ENCODE measurements around the gene CR1L. TPM values are rescaled to one million over a fixed set of nuclear protein-coding genes. Genes with fewer than 3 reads are reported as not detected.
"Not testable (repeated sequence)": the region's sequence is repeated elsewhere in the genome, so short reads cannot be mapped to it uniquely, and the experiment has no call there.

Gene CR1L
- total RNA-seq, 3 donors from 2014 or later (not counting 1 experiment from before 2014, with no cell fraction given) = 0.98 TPM; not detected in 2

DNA sequence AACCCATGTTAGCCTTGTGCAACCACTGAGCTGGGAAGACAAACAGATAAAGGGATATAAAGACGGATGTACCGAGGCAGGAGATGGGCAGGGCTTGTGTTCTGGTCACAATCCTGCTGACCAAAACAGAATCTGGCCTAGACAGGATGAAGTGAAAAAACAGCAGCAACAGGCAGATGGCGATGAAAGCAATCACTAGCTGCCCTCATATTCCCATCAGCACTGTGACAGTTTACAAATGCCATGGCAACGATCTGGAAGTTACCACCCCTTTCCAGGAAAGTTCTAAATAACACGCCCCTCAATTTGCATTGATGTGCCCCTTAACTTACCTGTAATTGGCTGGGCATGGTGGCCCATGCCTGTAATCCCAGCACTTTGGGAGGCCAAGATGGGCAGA lies 66.4 kb downstream of the CR1L start:
- Mint-ChIP-seq H3K4me1 (no peaks in the 10 kb centered on the region), H3K9me3 (no peaks in the 10 kb centered on the region), H3K27me3 (ENCODE audit: low read depth in 2 of 2) (peaks cover 5% of the 10 kb centered on the region in 2 donors), H3K4me3 (no peak overlapping the region), H3K36me3 (no peaks in the 10 kb centered on the region), H3K27ac (no peak overlapping the region)
- no peak for ATAC-seq
- Histone ChIP-seq H3K36me3 (ENCODE audit: control insufficient read depth, insufficient read depth, low read length) (no peaks in the 10 kb centered on the region), H3K4me1 (ENCODE audit: control insufficient read depth, insufficient read depth, low read length) (no peaks in the 10 kb centered on the region), H3K9me3 (ENCODE audit: control insufficient read depth, insufficient read depth, low read length) (no peaks in the 10 kb centered on the region), H3K27ac (ENCODE audit: low read length) (no peak overlapping the region), H3K27me3 (ENCODE audit: control insufficient read depth, insufficient read depth, low read length) (no peaks in the 10 kb centered on the region), H3K4me3 (ENCODE audit: low read length) (no peak overlapping the region)
- WGBS (ENCODE audit: insufficient coverage) = 75% methylated on average over 5 of the region's 5 CpGs
- intact Hi-C loops (cut with micrococcal nuclease) = no loop called here
- peak in 1 of 2 donors; percentile 8 for DNase-seq
- TF ChIP-seq, protein P1, sequence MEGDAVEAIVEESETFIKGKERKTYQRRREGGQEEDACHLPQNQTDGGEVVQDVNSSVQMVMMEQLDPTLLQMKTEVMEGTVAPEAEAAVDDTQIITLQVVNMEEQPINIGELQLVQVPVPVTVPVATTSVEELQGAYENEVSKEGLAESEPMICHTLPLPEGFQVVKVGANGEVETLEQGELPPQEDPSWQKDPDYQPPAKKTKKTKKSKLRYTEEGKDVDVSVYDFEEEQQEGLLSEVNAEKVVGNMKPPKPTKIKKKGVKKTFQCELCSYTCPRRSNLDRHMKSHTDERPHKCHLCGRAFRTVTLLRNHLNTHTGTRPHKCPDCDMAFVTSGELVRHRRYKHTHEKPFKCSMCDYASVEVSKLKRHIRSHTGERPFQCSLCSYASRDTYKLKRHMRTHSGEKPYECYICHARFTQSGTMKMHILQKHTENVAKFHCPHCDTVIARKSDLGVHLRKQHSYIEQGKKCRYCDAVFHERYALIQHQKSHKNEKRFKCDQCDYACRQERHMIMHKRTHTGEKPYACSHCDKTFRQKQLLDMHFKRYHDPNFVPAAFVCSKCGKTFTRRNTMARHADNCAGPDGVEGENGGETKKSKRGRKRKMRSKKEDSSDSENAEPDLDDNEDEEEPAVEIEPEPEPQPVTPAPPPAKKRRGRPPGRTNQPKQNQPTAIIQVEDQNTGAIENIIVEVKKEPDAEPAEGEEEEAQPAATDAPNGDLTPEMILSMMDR (IDR thresholded peaks at IDR 0.05) = no peak

DNA sequence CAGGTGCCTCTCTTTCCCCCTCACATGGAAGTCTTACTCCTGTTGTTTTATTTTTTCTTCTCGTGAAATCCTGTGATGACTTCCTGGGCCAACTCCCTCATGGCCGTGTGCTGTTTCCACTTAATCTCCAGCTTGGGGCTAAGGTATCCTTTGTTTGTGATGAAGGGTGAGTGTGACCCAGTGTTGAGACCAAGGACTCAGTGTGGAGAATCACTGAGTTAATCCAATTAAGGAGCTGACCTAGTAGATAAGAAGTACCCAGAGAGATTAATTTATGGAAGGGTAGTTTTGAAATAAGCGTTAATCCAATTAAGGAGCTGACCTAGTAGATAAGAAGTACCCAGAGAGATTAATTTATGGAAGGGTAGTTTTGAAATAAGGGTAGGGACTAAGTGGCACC lies 67.8 kb downstream of the CR1L start:
- H3K4me1 ChIP-seq (ENCODE audit: control insufficient read depth, insufficient read depth, low read length); H3K4me3 ChIP-seq (ENCODE audit: low read length); H3K27me3 Mint-ChIP-seq (ENCODE audit: low read depth in 2 of 2); H3K36me3 ChIP-seq (ENCODE audit: control insufficient read depth, insufficient read depth, low read length); ATAC-seq; H3K9me3 Mint-ChIP-seq; H3K4me1 Mint-ChIP-seq; H3K36me3 Mint-ChIP-seq; H3K27ac Mint-ChIP-seq; DNase-seq; H3K27ac ChIP-seq (ENCODE audit: low read length); intact Hi-C loops (cut with micrococcal nuclease); H3K27me3 ChIP-seq (ENCODE audit: control insufficient read depth, insufficient read depth, low read length); H3K4me3 Mint-ChIP-seq; H3K9me3 ChIP-seq (ENCODE audit: control insufficient read depth, insufficient read depth, low read length): not testable (repeated sequence)
- 82% methylated on average over 3 of the region's 3 CpGs for WGBS (ENCODE audit: insufficient coverage)

DNA sequence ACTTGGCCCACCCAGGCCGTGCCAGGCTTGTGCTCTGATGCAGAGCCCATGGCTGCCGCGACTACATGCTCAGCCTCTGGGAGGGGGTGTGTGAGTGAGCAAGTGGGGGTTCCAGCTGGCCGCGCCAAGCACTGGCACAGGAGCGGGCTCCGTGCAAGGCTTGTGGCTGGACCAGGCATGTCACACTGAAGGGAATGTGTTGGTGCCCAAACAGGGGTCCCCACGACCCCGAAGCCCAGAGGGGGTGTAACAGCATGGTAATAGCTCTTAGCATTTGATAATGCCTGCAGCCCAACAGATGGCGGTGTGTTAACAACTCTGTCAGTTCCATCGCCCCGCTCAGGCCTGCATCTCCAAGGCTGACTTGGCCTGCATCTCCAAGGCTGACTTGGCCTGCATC lies 68.6 kb downstream of the CR1L start:
- no peaks in the 10 kb centered on the region for H3K36me3 Mint-ChIP-seq
- intact Hi-C loops (cut with micrococcal nuclease) = no loop called here
- Histone ChIP-seq H3K4me1 (ENCODE audit: control insufficient read depth, insufficient read depth, low read length) (no peaks in the 10 kb centered on the region), H3K27ac (ENCODE audit: low read length) (no peak overlapping the region), H3K27me3 (ENCODE audit: control insufficient read depth, insufficient read depth, low read length) (no peaks in the 10 kb centered on the region), H3K4me3 (ENCODE audit: low read length) (no peak overlapping the region), H3K9me3 (ENCODE audit: control insufficient read depth, insufficient read depth, low read length) (no peaks in the 10 kb centered on the region), H3K36me3 (ENCODE audit: control insufficient read depth, insufficient read depth, low read length) (no peaks in the 10 kb centered on the region)
- peak in 1 of 2 donors; percentile 36 for DNase-seq
- H3K9me3 Mint-ChIP-seq = no peaks in the 10 kb centered on the region
- 90% methylated on average over 12 of the region's 12 CpGs for WGBS (ENCODE audit: insufficient coverage)
- peaks cover 0 to 2% of the 10 kb centered on the region in 2 donors for H3K27me3 Mint-ChIP-seq (ENCODE audit: low read depth in 2 of 2)
- peak in 1 of 3 donors; percentile 24 for ATAC-seq
- TF ChIP-seq, protein P1 (IDR thresholded peaks at IDR 0.05) = no peak
- no peak overlapping the region for H3K4me3 Mint-ChIP-seq
- no peak overlapping the region for H3K27ac Mint-ChIP-seq
- no peaks in the 10 kb centered on the region for H3K4me1 Mint-ChIP-seq

DNA sequence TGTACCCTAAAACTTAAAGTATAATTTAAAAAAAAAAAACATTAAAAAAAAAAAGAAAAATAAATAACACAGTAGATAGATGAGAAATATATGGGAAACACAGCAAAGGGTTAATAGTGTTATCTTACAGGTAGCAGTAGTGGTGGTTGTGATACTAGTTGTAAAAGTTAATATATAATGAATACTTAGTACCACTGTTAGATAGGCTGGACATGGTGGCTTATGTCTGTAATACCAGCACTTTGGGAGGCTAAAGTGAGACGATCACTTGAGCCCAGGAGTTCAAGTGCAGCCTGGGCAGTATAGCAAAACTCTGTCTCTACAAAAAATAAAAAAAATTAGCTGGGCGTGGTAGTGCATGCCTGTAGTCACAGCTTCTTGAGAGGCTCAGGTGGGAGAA lies 74.3 kb downstream of the CR1L start:
- Histone ChIP-seq H3K4me1 (ENCODE audit: control insufficient read depth, insufficient read depth, low read length) (no peaks in the 10 kb centered on the region), H3K27me3 (ENCODE audit: control insufficient read depth, insufficient read depth, low read length) (no peaks in the 10 kb centered on the region), H3K27ac (ENCODE audit: low read length) (no peak overlapping the region), H3K9me3 (ENCODE audit: control insufficient read depth, insufficient read depth, low read length) (no peaks in the 10 kb centered on the region), H3K36me3 (ENCODE audit: control insufficient read depth, insufficient read depth, low read length) (no peaks in the 10 kb centered on the region), H3K4me3 (ENCODE audit: low read length) (no peak overlapping the region)
- ATAC-seq (no peak), DNase-seq (no peak)
- Mint-ChIP-seq H3K36me3 (no peaks in the 10 kb centered on the region), H3K27me3 (ENCODE audit: low read depth in 2 of 2) (peaks cover 0 to 5% of the 10 kb centered on the region in 2 donors), H3K4me1 (no peaks in the 10 kb centered on the region), H3K27ac (no peak overlapping the region), H3K4me3 (no peak overlapping the region), H3K9me3 (no peaks in the 10 kb centered on the region)
- TF ChIP-seq, protein P1 (IDR thresholded peaks at IDR 0.05) = no peak
- 88% methylated on average over 2 of the region's 2 CpGs for WGBS (ENCODE audit: insufficient coverage)
- intact Hi-C loops (cut with micrococcal nuclease) = no loop called here

DNA sequence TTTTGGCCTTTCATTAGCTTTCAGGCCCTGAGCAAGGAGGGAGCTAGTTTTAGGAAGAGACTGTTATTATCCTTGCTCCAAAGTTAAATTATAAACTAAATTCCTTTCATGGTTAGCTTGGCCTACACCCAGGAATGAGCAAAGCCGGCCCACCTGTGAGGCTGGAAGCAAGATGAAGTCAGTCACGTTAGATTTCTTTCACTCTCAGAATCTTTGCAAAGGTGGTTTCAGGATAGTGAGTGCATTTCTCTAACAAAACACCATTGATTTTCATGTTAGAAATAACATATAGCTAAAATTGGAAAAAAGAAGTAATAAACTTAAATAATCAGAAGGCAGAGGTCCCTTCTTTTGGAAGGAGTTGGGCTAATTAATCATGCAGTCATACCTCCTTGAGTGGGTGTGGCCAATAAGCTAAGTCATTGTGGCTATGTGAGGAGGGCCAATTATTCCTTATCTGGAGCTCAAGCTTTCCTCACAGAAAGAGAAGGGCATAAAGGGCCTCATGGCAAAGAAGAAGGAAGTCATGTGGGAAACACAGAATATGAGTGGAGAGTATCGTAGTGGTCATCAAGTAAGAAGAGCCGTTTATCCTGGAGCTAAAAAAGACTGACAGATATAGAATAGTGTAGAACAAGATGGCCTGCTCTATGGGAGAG lies 83.4 kb downstream of the CR1L start:
- intact Hi-C loops (cut with micrococcal nuclease); H3K27me3 ChIP-seq (ENCODE audit: control insufficient read depth, insufficient read depth, low read length); H3K4me3 ChIP-seq (ENCODE audit: low read length); ATAC-seq; H3K36me3 ChIP-seq (ENCODE audit: control insufficient read depth, insufficient read depth, low read length); H3K9me3 Mint-ChIP-seq; DNase-seq; H3K9me3 ChIP-seq (ENCODE audit: control insufficient read depth, insufficient read depth, low read length); H3K4me3 Mint-ChIP-seq; H3K4me1 ChIP-seq (ENCODE audit: control insufficient read depth, insufficient read depth, low read length); H3K27ac ChIP-seq (ENCODE audit: low read length); H3K4me1 Mint-ChIP-seq; H3K27me3 Mint-ChIP-seq (ENCODE audit: low read depth in 2 of 2); H3K27ac Mint-ChIP-seq; H3K36me3 Mint-ChIP-seq: not testable (repeated sequence)
- 50% methylated on average over 2 of the region's 4 CpGs for WGBS (ENCODE audit: insufficient coverage)

DNA sequence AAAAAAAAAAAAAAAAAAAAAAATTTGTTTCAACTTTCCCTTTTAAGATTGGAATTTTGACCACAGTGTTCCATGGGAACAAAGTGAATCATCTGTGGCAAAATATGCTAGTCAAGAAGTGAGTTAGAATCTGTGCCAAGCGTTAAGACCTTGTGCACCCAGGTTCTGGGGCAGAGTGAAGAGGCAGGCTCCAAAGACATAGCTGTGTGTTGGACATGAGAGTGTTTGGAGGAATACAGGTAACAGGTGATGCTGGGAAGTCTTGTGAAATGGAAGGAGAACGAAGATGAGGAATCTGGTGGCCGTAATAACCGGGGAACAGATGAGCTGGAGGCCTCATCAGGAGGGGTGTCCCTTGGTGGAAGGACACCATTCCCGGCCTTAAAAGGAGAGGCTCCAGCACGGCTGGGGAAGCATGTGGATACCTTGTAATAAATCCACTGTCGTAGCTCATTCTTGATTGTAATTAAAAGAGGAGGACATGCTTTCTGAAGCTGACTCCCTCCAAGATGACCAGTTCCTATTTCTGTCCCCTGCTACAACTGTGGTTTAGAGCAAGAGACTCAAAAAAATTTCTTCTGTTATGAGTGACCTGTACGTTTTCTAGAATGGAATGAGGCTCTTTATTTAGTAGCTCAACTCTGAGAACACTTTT lies 92.7 kb downstream of the CR1L start:
- H3K4me1 ChIP-seq (ENCODE audit: control insufficient read depth, insufficient read depth, low read length); H3K4me1 Mint-ChIP-seq; H3K9me3 ChIP-seq (ENCODE audit: control insufficient read depth, insufficient read depth, low read length); H3K27ac Mint-ChIP-seq; H3K36me3 ChIP-seq (ENCODE audit: control insufficient read depth, insufficient read depth, low read length); DNase-seq; H3K27me3 Mint-ChIP-seq (ENCODE audit: low read depth in 2 of 2); H3K9me3 Mint-ChIP-seq; intact Hi-C loops (cut with micrococcal nuclease); H3K4me3 ChIP-seq (ENCODE audit: low read length); H3K4me3 Mint-ChIP-seq; ATAC-seq; H3K27me3 ChIP-seq (ENCODE audit: control insufficient read depth, insufficient read depth, low read length); H3K27ac ChIP-seq (ENCODE audit: low read length); H3K36me3 Mint-ChIP-seq: not testable (repeated sequence)
- 92% methylated on average over 7 of the region's 8 CpGs for WGBS (ENCODE audit: insufficient coverage)
